Endothelial cell of umbilical vein (primary cell): ENCODE results near the gene POU1F1.

Experiments
- EZH2 ChIP-seq: IDR thresholded peaks from 2 replicates; pipeline ENCODE4 v1.6.1; 2012; ENCODE audit warnings: borderline replicate concordance, low read depth, mild to moderate bottlenecking, moderate library complexity, low read length, inconsistent platforms; ENCODE audit not compliant: severe bottlenecking
- JUN ChIP-seq: IDR thresholded peaks from 2 replicates; pipeline ENCODE4 v1.6.1; 2011; ENCODE audit warnings: borderline replicate concordance, low read depth; ENCODE audit not compliant: insufficient read length, insufficient read depth
- MYC ChIP-seq: IDR thresholded peaks from one replicate; pipeline ENCODE4 v1.6.1; 2011; ENCODE audit warnings: mild to moderate bottlenecking, low read depth, low read length
- POLR2A ChIP-seq: IDR thresholded peaks from 2 replicates; pipeline ENCODE4 v1.6.1; 2012; ENCODE audit warnings: low read depth, mild to moderate bottlenecking, control low read depth, low read length
- POLR2AphosphoS5 ChIP-seq: IDR thresholded peaks from 2 replicates; pipeline ENCODE4 v1.6.1; 2012; ENCODE audit warnings: low read depth, mild to moderate bottlenecking, control low read depth, low read length, moderate library complexity; ENCODE audit not compliant: insufficient read depth
- TF ChIP-seq, protein P1 (sequence below), 2 donors: IDR thresholded peaks; 1 replicate in 1 of 2; 2 replicates in 1 of 2; pipeline ENCODE4 v1.5.1; 2011; ENCODE audit warnings: low read length in 2 of 2, mild to moderate bottlenecking in 2 of 2, moderate library complexity in 2 of 2, control low read depth in 1 of 2, inconsistent platforms in 1 of 2, low read depth in 1 of 2; ENCODE audit not compliant: insufficient read depth in 1 of 2; ENCODE audit errors: extremely low read depth in 1 of 2

GRCh38 chr3:87227104-87227834 lies 49.1 kb downstream of the POU1F1 start, which contains the start of gene CHMP2B:
- TF ChIP-seq EZH2, result no peak
- TF ChIP-seq POLR2AphosphoS5, result peak; percentile 63
- peak; percentile 64 for TF ChIP-seq POLR2A
- TF ChIP-seq, protein P1, sequence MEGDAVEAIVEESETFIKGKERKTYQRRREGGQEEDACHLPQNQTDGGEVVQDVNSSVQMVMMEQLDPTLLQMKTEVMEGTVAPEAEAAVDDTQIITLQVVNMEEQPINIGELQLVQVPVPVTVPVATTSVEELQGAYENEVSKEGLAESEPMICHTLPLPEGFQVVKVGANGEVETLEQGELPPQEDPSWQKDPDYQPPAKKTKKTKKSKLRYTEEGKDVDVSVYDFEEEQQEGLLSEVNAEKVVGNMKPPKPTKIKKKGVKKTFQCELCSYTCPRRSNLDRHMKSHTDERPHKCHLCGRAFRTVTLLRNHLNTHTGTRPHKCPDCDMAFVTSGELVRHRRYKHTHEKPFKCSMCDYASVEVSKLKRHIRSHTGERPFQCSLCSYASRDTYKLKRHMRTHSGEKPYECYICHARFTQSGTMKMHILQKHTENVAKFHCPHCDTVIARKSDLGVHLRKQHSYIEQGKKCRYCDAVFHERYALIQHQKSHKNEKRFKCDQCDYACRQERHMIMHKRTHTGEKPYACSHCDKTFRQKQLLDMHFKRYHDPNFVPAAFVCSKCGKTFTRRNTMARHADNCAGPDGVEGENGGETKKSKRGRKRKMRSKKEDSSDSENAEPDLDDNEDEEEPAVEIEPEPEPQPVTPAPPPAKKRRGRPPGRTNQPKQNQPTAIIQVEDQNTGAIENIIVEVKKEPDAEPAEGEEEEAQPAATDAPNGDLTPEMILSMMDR (IDR thresholded peaks at IDR 0.05; ENCODE audit: extremely low read depth in 1 of 2, insufficient read depth in 1 of 2, low read depth in 1 of 2, low read length in 2 of 2), result no peak
- no peak for TF ChIP-seq JUN
- no peak for TF ChIP-seq MYC
